Prostate gland (tissue), 2 donors: ENCODE measurements around the gene PIK3C2G. TPM values are rescaled to one million over a fixed set of nuclear protein-coding genes. Genes with fewer than 3 reads are reported as not detected.

ENCODE experiments used
- DNase-seq: peaks from one replicate; pipeline ENCODE4 v3.0.0-alpha.2; 2019; ENCODE audit warnings: low spot score
- H3K27ac ChIP-seq, 2 donors: fragments of 200-600 bp; sonication (generic); 2 replicates each; pipeline ENCODE4 v1.5.1; 2017 to 2019
- H3K27me3 ChIP-seq: fragments of 200-600 bp; sonication (generic); replicated peaks from 2 replicates; pipeline ENCODE4 v1.5.1; 2019; ENCODE audit not compliant: insufficient read depth
- H3K36me3 ChIP-seq, 2 donors: fragments of 200-600 bp; sonication (generic); 1 replicate in 1 of 2; 2 replicates in 1 of 2; pipeline versions ENCODE4 v1.5.1 to v1.8.1; 2017 to 2019
- H3K4me1 ChIP-seq: fragments of 200-600 bp; sonication (generic); replicated peaks from 2 replicates; pipeline ENCODE4 v1.5.1; 2019
- H3K4me3 ChIP-seq, 2 donors: fragments of 200-600 bp; sonication (generic); 2 replicates each; pipeline ENCODE4 v1.5.1; 2017 to 2019
- H3K9me3 ChIP-seq: fragments of 200-600 bp; sonication (generic); 2 replicates; pipeline ENCODE4 v1.5.1; 2017
- CTCF ChIP-seq, 4 experiments: fragments of 200-600 bp in 2 of 4; fragments of 450-650 bp in 2 of 4; sonication (generic) in 2 of 4; IDR thresholded peaks; 1 replicate in 3 of 4; 2 replicates in 1 of 4; pipeline ENCODE4 v1.5.1; 2016 to 2019; ENCODE audit warnings: antibody characterized with exemption in 4 of 4, mild to moderate bottlenecking in 2 of 4, moderate library complexity in 2 of 4
- POLR2A ChIP-seq: fragments of 450-650 bp; IDR thresholded peaks from one replicate; pipeline ENCODE4 v1.6.1; 2016; ENCODE audit warnings: antibody characterized with exemption, mild to moderate bottlenecking
- POLR2AphosphoS5 ChIP-seq: sonication (generic); formaldehyde crosslinking; IDR thresholded peaks from one replicate; pipeline ENCODE4 v1.6.1; 2017; ENCODE audit warnings: antibody characterized with exemption
- WGBS: methylation state at CpG from one replicate; pipeline ENCODE4 v1.1.5; 2018; 5-methylcytosine and 5-hydroxymethylcytosine counted together
- intact Hi-C: fragments of 100-400 bp; cut with DNase I; formaldehyde crosslinking; loops from one replicate; pipeline ENCODE4 v1.14.2; 2022
- total RNA-seq, 2 donors: library from RNA; depleted of rRNA; stranded (reverse); fragments of >200 nt; gene quantifications; one replicate each; pipeline ENCODE4 v1.1.0, GENCODE V29; 2016

Gene PIK3C2G
- total RNA-seq, 2 donors from 2014 or later = 1.4 to 2.1 TPM

GRCh38 chr12:18323159-18323558 is 61.8 kb downstream of the PIK3C2G start:
- no peak for TF ChIP-seq CTCF (IDR thresholded peaks at IDR 0.05)
- no peak for TF ChIP-seq POLR2AphosphoS5
- no peak for TF ChIP-seq POLR2A
- H3K36me3 ChIP-seq = no peaks in the 10 kb centered on the region
- no peak overlapping the region for H3K27ac ChIP-seq
- no peaks in the 10 kb centered on the region for H3K27me3 ChIP-seq
- no peak for DNase-seq
- H3K4me3 ChIP-seq = no peak overlapping the region
- no peaks in the 10 kb centered on the region for H3K4me1 ChIP-seq
- intact Hi-C loops = no loop called here
- no peaks in the 10 kb centered on the region for H3K9me3 ChIP-seq

GRCh38 chr12:18327036-18327435 is 65.7 kb downstream of the PIK3C2G start:
- Histone ChIP-seq H3K36me3 (no peaks in the 10 kb centered on the region), H3K4me3 (no peak overlapping the region), H3K27me3 (no peaks in the 10 kb centered on the region), H3K4me1 (no peaks in the 10 kb centered on the region), H3K9me3 (no peaks in the 10 kb centered on the region), H3K27ac (no peak overlapping the region)
- 68% methylated on average over 2 of the region's 2 CpGs for WGBS
- intact Hi-C loops = no loop called here
- no peak for DNase-seq
- TF ChIP-seq POLR2AphosphoS5 (no peak), POLR2A (no peak), CTCF (IDR thresholded peaks at IDR 0.05) (no peak)

- no peaks in the 10 kb centered on the region for H3K36me3 ChIP-seq
- no peaks in the 10 kb centered on the region for H3K9me3 ChIP-seq
- intact Hi-C loops = no loop called here
- TF ChIP-seq POLR2AphosphoS5 (no peak), POLR2A (no peak), CTCF (IDR thresholded peaks at IDR 0.05) (no peak)
- H3K4me1 ChIP-seq = no peaks in the 10 kb centered on the region
- no peak for DNase-seq
- H3K27me3 ChIP-seq = no peaks in the 10 kb centered on the region
- H3K4me3 ChIP-seq = no peak overlapping the region
- 62% methylated on average over 4 of the region's 4 CpGs for WGBS
- H3K27ac ChIP-seq = no peak overlapping the region
These were observed 70.9 kb downstream of the PIK3C2G start for GRCh38 chr12:18332173-18332572.

GRCh38 chr12:18339633-18340032 is 78.3 kb downstream of the PIK3C2G start:
- WGBS = 83% methylated on average over 1 of the region's 1 CpG
- TF ChIP-seq CTCF (IDR thresholded peaks at IDR 0.05) (no peak), POLR2AphosphoS5 (no peak), POLR2A (no peak)
- no peak for DNase-seq
- Histone ChIP-seq H3K9me3 (no peaks in the 10 kb centered on the region), H3K4me1 (no peaks in the 10 kb centered on the region), H3K27me3 (no peaks in the 10 kb centered on the region), H3K27ac (no peak overlapping the region), H3K36me3 (no peaks in the 10 kb centered on the region), H3K4me3 (no peak overlapping the region)
- intact Hi-C loops = no loop called here

GRCh38 chr12:18340186-18340585 is 78.9 kb downstream of the PIK3C2G start:
- intact Hi-C loops = no loop called here

More at GRCh38 chr12:18340186-18340585, 78.9 kb downstream of the PIK3C2G start:
- H3K27ac ChIP-seq = no peak overlapping the region
- TF ChIP-seq POLR2AphosphoS5 (no peak), CTCF (IDR thresholded peaks at IDR 0.05) (no peak), POLR2A (no peak)
- no peak overlapping the region for H3K4me3 ChIP-seq
- DNase-seq = no peak
- H3K27me3 ChIP-seq = no peaks in the 10 kb centered on the region
- 57% methylated on average over 3 of the region's 3 CpGs for WGBS
- no peaks in the 10 kb centered on the region for H3K36me3 ChIP-seq
- no peaks in the 10 kb centered on the region for H3K4me1 ChIP-seq
- no peaks in the 10 kb centered on the region for H3K9me3 ChIP-seq
